Measurements from ENCODE around the gene EIF6.
"Not testable (repeated sequence)": the region's sequence is repeated elsewhere in the genome, so short reads cannot be mapped to it uniquely, and the experiment has no call there.

The EIF6 gene

GRCh38 chr20:35254448-35254999, 30.0 kb downstream of the EIF6 start:
- DNase-seq = no peak

GRCh38 chr20:35253010-35253409, 31.6 kb downstream of the EIF6 start:
- DNase-seq = no peak

DNA sequence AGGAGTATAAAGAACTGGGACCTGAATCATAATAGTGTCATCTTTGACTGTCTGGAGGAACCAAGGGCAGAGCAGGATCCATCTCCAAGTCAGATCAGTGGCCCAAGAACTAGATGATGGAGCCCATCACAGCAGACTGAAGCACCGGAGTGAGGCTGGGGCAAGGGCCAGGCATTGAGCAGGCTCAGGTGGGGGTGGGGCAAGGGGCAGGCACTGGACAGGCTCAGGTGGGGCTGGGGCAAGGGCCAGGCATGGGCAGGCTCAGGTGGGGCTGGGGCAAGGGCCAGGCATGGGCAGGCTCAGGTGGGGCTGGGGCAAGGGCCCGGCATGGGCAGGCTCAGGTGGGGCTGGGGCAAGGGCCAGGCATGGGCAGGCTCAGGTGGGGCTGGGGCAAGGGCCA, 32.0 kb downstream of the EIF6 start:
- DNase-seq = not testable (repeated sequence)

DNA sequence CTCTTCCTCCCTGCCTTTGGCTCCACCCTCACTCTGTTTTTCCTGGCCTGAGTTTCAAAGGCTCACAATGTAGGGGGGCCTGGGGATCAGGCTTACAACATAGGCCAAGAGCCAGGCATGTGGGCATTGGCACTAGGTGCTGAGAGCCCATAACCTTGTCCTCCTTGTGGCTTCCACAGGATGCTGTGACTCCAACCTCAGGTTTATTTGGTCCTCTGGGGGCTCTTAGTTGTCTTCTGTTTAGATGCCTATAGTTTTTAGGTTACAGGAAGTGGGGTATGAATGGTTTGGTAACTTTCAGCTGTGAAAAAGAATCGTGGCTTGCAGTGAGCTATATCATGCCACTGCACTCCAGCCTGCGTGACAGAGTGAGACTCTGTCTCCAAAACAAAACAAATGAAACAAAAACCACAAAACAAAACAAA, 32.5 kb downstream of the EIF6 start:
- DNase-seq = no peak

GRCh38 chr20:35251613-35251940, 33.0 kb downstream of the EIF6 start:
- DNase-seq = no peak

DNA sequence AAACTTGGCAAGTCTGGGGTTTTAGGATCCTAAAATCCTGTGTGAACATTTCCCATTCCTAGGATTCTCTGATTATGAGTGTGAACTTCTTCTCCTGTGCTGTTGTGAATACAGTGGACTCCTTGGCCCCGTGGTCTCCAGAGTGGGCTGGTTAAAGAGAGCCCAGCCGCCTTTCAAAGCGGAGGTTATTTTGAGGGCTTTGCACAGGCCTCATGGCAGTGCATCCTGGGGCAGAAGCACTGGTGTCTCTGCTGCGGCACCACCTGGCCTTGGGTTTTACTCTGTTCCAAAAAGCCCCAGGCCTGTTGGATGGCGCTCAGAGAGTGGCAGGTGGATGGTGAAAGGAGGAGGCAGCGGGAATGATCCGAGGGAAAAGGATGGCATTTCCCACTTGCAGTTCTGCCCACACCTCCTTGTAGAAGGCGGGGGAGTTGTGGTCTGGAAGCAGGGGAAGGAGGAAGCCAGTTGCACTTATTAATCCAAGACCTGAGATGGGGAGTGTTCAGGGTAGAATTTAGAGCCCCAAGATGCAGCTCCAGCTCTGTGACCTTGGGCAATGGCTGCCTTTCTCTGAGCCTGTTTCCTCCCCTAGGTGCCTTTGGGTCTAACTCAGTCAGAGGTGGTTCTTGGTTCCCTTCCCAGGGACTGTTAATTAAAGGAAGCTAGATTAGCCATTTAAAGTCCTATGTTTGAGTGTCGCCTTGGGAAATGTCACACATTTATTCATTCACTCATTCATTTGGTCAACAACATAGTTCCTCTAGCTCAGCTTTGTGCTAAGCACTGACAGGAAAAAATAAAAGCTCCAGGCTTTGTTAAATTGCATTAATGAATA, 35.7 kb downstream of the EIF6 start:
- no peak for DNase-seq

GRCh38 chr20:35246723-35247122, 37.8 kb downstream of the EIF6 start:
- DNase-seq = no peak

- DNase-seq = no peak
Observed at GRCh38 chr20:35243986-35244385, 40.6 kb downstream of the EIF6 start.

GRCh38 chr20:35243317-35243716, 41.3 kb downstream of the EIF6 start:
- no peak for DNase-seq

GRCh38 chr20:35240811-35241293, 43.7 kb downstream of the EIF6 start:
- DNase-seq = no peak

DNA sequence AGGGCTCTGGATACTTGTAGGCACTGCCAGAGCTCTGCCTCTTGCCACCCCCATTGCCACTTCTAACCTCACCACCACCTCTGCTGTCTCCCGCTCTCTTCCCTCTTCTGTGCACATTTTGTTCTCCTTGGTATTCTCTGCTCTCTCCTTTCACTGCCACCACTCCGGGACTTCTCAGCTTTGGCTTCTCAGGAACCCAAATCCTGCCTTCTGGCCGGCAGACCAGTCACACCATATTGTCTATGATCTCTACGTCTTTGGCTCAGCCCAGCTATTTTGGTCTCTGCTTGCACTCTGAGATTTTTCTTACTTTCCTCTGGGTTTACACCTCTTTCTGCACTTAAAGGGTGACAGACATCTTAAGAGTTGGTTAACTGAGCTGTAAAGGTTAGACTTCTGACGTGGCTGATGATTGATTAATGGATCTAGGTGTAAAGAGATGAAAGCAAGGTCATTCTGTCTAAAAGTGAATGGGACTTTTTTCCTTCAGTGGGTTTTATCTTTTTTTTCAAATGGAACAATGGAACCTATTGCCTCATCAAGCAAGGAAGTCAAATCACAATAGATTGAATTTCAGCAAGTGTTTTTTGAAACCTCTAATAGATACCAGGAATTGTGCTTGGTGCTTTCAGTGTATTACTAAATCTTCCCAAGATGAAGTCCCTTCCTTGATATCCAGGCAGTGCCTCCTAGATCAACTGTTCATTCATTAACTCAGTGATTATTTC, 44.3 kb downstream of the EIF6 start:
- DNase-seq = no peak

GRCh38 chr20:35238735-35239134, 45.8 kb downstream of the EIF6 start:
- no peak for DNase-seq

DNA sequence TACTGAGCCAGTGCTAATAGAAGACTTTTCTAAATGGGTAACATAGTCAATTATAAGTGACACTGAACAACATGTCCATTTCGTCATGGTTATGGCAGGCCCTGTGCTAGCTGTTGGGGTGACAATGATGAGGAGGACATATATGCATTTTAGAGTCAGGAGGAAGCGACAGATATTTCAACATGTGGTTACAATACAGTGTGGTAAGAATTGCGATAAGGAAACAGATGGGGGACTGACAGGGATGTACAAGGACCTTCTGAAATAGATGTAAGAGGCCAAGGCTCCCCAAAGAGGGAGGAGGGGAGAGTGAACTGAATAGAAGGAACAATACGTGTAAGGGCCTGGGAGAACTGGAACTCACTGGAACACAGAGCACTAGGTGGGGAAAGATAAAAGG, 46.4 kb downstream of the EIF6 start:
- no peak for DNase-seq

- no peak for DNase-seq
Observed at GRCh38 chr20:35237486-35237885, 47.1 kb downstream of the EIF6 start.

DNA sequence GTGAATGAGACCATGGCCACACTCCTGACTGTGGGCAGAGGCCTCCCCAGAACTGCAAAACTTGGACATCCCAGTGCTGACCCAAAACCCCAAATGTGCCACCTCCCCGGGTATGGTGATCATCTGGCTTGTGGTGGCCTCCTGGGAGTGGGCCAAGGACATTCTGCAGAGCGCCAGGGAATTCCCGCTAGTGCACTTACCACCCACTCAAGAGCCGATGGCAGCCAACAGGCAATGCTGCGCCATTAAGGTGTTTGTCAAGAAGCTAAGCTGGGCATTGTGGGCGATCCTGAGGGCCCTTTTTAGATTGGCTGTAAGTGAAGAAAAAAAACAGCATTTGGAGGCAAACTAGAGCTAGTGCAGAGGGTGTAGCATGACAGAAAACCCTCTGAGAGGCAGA, 48.7 kb downstream of the EIF6 start:
- no peak for DNase-seq

DNA sequence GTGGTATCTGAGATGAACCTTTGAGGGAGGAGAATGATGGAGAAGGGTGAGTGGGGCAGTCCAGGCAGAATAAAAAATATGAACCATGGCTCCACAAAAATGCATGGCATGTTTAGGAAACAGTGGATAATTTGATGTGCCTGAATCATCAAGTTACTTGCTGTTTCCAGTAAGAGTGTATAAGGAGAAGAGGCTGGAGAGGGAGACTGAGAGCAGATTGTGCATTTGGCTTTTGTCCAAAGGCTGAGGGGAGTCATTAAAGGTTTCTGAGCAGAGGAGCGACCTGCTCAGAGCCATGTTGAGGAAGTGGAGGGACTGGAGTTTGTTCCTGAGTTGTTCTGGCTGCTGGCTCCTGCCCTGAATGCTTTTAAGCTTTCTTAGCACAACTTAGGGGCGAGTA, 52.0 kb downstream of the EIF6 start:
- DNase-seq = no peak

Data from NCI-H1694 (cell line).